Left lung (tissue), 10 donors: ENCODE results near the gene BTRC. TPM values are rescaled to one million over a fixed set of nuclear protein-coding genes. Genes with fewer than 3 reads are reported as not detected.

ENCODE experiments used
- ATAC-seq: fragments of 200-7000 bp; cut with Tn5 transposase; one replicate; pipeline ENCODE4 v1.9.1; 2020; ENCODE audit warnings: moderate library complexity
- DNase-seq, 4 donors: peaks; one replicate each; pipeline ENCODE4 v3.0.0-alpha.2; 2013 to 2020
- H3K27ac ChIP-seq, 2 donors: fragments of 200-600 bp; sonication (generic) in 1 of 2; one replicate each; pipeline versions ENCODE4 v1.5.0 to v1.8.0; 2020 to 2021
- H3K27me3 ChIP-seq, 2 donors: fragments of 200-600 bp; sonication (generic) in 1 of 2; one replicate each; pipeline versions ENCODE4 v1.5.0 to v1.8.0; 2020 to 2021
- H3K36me3 ChIP-seq, 2 donors: fragments of 200-600 bp; sonication (generic) in 1 of 2; one replicate each; pipeline versions ENCODE4 v1.5.0 to v1.8.0; 2020 to 2021
- H3K4me1 ChIP-seq, 2 donors: fragments of 200-600 bp; one replicate each; pipeline ENCODE4 v1.8.0; 2021
- H3K4me3 ChIP-seq, 2 donors: fragments of 200-600 bp; sonication (generic) in 1 of 2; one replicate each; pipeline versions ENCODE4 v1.5.0 to v1.8.0; 2020 to 2021; ENCODE audit warnings: mild to moderate bottlenecking in 1 of 2
- H3K9me3 ChIP-seq, 2 donors: fragments of 200-600 bp; sonication (generic) in 1 of 2; one replicate each; pipeline versions ENCODE4 v1.5.0 to v1.8.0; 2020 to 2021
- intact Hi-C, 2 donors: fragments of 100-400 bp; cut with DNase I; formaldehyde crosslinking; loops; one replicate each; pipeline versions ENCODE4 v1.11.2 to v1.14.2; 2022
- polyA plus RNA-seq, 6 donors: library from polyadenylated mRNA; unstranded; fragments of 120-200 nt; gene quantifications; one replicate each; pipeline ENCODE4 v1.2.1, GENCODE V29; 2013; ENCODE audit not compliant: insufficient read length in 6 of 6
- total RNA-seq, 2 donors: library from RNA; stranded (reverse); fragmentation: NEBNext Ultra II Directional; extraction: Animal tissue kit (Norgen Biotek cat#: 25700); gene quantifications; one replicate each; pipeline ENCODE4 v1.2.1, GENCODE V29; 2021
- TF ChIP-seq, protein P1 (sequence below), 2 donors: fragments of 200-600 bp; sonication (generic) in 1 of 2; IDR thresholded peaks; one replicate each; pipeline versions ENCODE4 v1.5.0 to v1.8.0; 2021; ENCODE audit warnings: antibody characterized with exemption in 2 of 2
- donor health status: DM: no; HTN: yes; CAD: no.
- donor health status: DM: no; HTN: no; CAD: no.

BTRC gene
- total and polyA plus RNA-seq, 8 donors = 16.8 to 28.7 (median 25.1) TPM

DNA sequence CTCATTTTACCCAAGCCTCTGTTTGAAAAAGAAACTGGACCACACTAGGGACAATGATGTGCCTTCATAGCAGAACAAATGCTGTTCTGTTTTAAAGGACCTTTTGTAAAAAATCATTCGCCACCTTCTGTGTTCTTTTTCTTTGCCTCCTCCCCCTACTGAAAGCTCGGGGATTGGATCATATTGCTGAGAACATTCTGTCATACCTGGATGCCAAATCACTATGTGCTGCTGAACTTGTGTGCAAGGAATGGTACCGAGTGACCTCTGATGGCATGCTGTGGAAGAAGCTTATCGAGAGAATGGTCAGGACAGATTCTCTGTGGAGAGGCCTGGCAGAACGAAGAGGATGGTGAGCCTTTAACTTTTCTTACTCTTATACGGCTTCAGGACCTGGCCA lies 171.9 kb downstream of the BTRC start:
- TF ChIP-seq, protein P1, sequence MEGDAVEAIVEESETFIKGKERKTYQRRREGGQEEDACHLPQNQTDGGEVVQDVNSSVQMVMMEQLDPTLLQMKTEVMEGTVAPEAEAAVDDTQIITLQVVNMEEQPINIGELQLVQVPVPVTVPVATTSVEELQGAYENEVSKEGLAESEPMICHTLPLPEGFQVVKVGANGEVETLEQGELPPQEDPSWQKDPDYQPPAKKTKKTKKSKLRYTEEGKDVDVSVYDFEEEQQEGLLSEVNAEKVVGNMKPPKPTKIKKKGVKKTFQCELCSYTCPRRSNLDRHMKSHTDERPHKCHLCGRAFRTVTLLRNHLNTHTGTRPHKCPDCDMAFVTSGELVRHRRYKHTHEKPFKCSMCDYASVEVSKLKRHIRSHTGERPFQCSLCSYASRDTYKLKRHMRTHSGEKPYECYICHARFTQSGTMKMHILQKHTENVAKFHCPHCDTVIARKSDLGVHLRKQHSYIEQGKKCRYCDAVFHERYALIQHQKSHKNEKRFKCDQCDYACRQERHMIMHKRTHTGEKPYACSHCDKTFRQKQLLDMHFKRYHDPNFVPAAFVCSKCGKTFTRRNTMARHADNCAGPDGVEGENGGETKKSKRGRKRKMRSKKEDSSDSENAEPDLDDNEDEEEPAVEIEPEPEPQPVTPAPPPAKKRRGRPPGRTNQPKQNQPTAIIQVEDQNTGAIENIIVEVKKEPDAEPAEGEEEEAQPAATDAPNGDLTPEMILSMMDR (IDR thresholded peaks at IDR 0.05) = no peak
- no peaks in the 10 kb centered on the region for H3K9me3 ChIP-seq
- no peak overlapping the region for H3K4me3 ChIP-seq
- H3K36me3 ChIP-seq = peaks cover 0 to 7% of the 10 kb centered on the region in 2 donors
- H3K4me1 ChIP-seq = no peaks in the 10 kb centered on the region
- no peak for DNase-seq
- H3K27ac ChIP-seq = no peak overlapping the region
- ATAC-seq = no peak
- intact Hi-C loops = no loop called here
- no peaks in the 10 kb centered on the region for H3K27me3 ChIP-seq

DNA sequence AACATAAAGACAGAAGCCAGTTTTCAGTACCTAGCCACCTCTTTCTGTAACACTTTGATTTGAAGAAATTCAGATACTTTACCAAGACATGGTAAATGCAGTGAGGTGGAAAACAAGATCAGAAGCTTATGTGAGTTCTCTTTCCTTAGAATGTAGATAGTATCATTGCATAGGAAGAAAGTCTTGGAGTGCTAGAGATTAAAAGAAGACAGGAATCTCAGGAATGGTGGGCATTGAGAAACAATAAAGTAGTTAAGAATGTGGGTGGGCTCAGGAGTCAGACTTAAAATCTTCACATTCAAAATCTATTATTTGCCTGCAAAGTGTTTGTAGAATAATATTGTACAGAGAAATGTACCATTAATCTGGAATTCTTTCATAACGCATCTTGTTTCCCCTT lies 175.2 kb downstream of the BTRC start:
- Histone ChIP-seq H3K4me3 (no peak overlapping the region), H3K4me1 (no peaks in the 10 kb centered on the region), H3K36me3 (peaks cover 0 to 21% of the 10 kb centered on the region in 2 donors), H3K9me3 (no peaks in the 10 kb centered on the region), H3K27me3 (no peaks in the 10 kb centered on the region), H3K27ac (no peak overlapping the region)
- DNase-seq = no peak
- TF ChIP-seq, protein P1 (IDR thresholded peaks at IDR 0.05) = no peak
- no peak for ATAC-seq
- intact Hi-C loops = no loop called here

DNA sequence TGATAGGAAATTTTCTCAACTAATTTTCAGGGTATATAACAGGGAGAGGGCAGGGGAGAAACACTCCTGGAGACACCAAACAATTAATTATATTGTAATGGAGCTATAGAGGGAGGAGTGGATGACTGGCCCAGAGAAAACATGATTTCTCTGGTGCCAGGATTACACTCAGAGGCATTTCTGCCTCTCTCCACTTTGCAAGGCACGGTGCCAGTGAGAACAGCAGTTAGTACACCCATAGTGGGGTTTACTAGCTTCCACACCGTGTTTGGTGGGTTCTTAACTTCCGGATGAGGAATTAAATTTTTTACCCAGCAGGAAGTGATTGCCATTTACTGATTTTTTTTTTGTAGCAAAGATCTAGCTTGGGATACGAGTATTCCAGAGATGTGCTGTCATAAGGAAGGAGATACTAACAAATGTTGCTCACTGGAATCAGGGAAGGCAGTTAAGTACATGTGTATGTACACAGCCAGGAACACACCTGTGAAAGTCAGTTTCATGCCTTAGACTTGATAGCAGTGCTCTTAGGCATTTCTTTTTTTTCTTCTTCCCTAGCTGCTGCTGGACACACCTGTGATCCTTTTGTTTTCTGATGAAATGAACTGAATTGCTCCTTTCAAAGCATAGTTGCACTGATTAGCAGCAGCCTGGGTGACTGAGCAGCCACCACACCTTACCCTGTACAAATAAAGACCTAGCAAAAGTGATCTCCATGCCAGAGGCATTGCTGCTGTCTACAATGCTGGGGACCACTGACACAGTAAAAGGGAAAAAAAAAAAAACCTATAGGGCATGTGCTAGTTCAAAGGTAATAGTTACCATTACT lies 176.0 kb downstream of the BTRC start:
- no peak for ATAC-seq
- DNase-seq = no peak
- intact Hi-C loops = no loop called here
- Histone ChIP-seq H3K4me1 (no peaks in the 10 kb centered on the region), H3K9me3 (no peaks in the 10 kb centered on the region), H3K4me3 (no peak overlapping the region), H3K36me3 (peaks cover 0 to 21% of the 10 kb centered on the region in 2 donors), H3K27me3 (no peaks in the 10 kb centered on the region), H3K27ac (no peak overlapping the region)
- TF ChIP-seq, protein P1 (IDR thresholded peaks at IDR 0.05) = no peak

DNA sequence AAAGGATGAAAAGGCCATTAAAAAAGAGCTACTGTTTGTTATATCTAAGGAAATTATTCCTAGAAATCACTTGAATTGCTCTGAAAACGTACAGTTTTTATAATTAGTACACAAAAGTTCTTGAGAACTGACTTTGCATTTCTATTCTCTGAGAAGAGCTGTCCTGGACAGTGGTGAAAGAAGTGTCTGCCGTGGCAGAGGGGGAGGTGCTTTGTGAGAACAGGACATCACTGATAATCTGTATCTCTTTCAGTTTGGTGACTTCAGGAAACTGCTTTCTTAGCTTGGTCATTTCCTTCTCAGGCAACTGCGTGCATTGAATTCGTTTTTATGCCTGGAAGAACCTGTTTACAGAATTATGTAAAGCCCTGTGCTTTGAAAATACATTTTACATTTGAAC lies 182.0 kb downstream of the BTRC start:
- Histone ChIP-seq H3K27me3 (no peaks in the 10 kb centered on the region), H3K4me3 (no peak overlapping the region), H3K4me1 (no peaks in the 10 kb centered on the region), H3K36me3 (peaks cover 0 to 36% of the 10 kb centered on the region in 2 donors), H3K27ac (no peak overlapping the region), H3K9me3 (no peaks in the 10 kb centered on the region)
- DNase-seq = no peak
- no peak for ATAC-seq
- TF ChIP-seq, protein P1 (IDR thresholded peaks at IDR 0.05) = no peak
- intact Hi-C loops = no loop called here

DNA sequence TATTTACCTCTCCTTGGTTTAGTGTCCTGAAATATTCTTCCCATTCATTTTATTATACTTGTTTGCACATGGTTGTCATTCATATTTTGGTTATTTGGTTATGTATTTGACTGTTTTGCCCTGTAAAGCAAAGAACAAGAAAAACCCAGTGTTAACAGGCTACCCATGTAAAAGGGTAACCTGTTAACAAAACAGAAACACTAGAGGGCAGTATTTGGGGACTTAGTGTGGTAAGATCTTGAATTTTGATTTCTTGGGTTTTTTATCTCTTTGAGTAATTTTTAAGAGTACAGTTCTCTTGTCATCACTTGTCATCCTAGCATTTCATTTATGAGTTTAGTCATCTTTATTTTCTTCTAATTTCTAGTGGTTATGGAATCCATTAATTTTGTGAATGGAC lies 182.8 kb downstream of the BTRC start:
- Histone ChIP-seq H3K27ac (no peak overlapping the region), H3K4me1 (no peaks in the 10 kb centered on the region), H3K9me3 (no peaks in the 10 kb centered on the region), H3K4me3 (no peak overlapping the region), H3K27me3 (no peaks in the 10 kb centered on the region), H3K36me3 (peaks cover 0 to 31% of the 10 kb centered on the region in 2 donors)
- TF ChIP-seq, protein P1 (IDR thresholded peaks at IDR 0.05) = peak in 1 of 2 donors; percentile 27
- intact Hi-C loops = no loop called here
- DNase-seq (no peak), ATAC-seq (peak; percentile 42)
